ENCODE data around the gene ZMAT5. TPM values are rescaled to one million over a fixed set of nuclear protein-coding genes. Genes with fewer than 3 reads are reported as not detected.

ZMAT5 gene
- polyA plus RNA-seq, 1 donor, result 19.2 TPM

GRCh38 chr22:29733362-29734201 lies 33.2 kb downstream of the ZMAT5 start:
- peak; percentile 66 for DNase-seq

GRCh38 chr22:29732883-29733282 lies 33.9 kb downstream of the ZMAT5 start:
- DNase-seq, result no peak

DNA sequence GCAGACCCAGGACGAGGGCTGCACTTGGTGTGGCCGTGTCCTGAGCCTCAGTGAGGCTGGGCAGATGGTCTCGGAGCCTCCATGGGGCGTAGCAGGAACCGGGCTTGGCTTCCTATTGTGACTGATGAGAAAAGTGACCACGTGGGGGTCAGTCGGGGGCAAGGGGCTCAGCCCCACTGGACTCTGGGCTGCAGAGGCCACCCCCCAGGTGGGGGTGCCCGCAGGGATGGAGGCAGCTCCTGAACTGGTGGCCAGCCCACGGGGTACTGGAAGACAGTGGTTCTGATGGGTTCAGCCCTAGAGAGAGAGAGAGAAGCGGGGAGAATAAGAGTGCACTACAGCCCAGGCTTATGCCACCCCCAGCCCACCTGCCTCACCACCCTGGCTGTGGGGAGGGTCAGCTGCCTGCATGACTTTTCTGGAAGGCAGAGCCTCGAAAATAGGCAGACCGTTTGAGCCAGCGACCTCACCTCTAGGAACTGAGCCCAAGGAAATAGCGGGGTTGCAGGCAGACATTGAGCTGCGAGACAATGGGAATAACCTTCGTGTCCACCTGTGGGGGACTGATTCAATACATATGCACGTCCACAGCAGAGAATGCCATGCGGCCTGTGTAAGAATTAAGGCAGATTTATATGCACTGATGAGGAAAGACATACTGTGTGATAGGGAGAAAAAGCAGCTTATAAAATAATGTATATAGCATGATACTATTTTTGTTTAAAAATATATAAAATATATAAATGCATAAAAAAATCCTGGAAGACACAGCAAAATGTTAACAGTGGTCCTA lies 35.6 kb downstream of the ZMAT5 start:
- no peak for DNase-seq

- DNase-seq, result no peak
Measured at GRCh38 chr22:29729161-29729560, 37.6 kb downstream of the ZMAT5 start.

- peak; percentile 57 for DNase-seq
Measured at GRCh38 chr22:29727131-29727523, 39.7 kb downstream of the ZMAT5 start.

DNA sequence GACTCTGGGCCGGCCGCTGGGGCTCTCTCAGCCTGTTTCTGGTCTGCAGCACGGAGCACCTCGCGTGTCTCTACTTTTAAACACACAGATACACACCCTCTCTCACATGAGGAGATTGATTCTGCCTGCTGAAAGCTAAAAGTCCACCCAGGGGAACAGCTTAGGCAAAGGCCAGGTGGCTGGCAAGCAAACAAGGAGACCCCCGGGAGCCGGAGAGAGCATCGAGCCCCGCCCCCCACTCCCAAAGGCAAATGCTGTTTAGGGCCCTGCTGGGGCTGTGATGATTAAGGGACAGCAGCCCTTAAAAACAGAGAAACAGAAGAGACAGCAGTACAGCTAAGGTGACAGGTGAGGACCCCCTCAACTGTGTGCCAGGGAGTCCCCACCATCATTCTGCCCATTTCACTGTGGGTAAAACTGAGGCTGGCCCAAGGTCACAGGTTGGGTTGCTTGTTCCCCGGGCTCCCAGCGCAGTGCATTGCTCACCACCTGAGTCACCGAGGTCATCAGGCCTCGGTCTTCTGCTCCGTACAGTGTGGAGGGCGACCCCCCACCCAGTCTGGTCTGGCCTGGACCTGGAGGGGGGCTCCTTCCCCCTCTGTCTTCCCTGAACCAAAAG lies 40.2 kb downstream of the ZMAT5 start:
- DNase-seq, result no peak

DNA sequence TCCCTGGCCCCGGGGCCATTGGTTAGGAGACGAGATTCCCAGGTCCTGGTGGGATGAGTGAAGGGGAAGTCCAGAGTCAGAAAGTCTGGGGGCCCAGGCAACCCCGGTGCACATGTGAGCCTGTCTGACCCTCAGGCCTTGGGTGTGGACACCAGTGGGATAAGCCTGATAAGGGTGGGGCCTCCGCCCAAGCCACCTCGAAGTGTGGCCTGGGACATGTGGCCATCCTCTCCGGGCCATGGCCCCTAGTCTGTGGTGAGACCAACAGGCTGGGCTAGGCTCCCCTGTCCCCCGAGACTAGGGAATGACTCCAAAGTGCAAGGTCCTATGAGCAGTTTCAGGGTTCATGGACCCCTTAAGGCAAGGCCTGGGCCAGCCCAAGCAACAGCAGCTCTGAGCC lies 40.7 kb downstream of the ZMAT5 start:
- DNase-seq, result no peak

DNA sequence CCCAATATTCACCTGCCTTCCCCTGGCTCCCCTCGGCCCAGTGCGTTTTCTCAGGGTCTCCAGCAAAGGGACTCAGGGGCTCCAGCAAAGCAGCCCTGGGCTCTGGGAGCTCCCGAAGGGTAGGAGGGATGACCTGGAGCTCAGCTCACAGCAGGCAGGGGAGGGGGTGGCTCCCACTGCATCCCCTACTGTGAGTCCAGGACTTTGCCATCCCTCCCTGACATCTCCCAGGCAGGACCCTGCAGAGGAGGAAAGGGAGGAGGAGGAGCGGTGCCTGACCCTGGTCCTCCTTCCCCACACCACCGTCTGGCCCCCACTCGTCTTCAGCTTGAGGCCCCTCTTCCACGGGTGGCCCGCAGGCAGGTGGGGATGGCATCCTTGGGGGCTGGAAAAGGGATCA lies 42.0 kb downstream of the ZMAT5 start:
- DNase-seq, result no peak

- DNase-seq, result no peak
Measured at GRCh38 chr22:29723766-29724165, 43.0 kb downstream of the ZMAT5 start.

DNA sequence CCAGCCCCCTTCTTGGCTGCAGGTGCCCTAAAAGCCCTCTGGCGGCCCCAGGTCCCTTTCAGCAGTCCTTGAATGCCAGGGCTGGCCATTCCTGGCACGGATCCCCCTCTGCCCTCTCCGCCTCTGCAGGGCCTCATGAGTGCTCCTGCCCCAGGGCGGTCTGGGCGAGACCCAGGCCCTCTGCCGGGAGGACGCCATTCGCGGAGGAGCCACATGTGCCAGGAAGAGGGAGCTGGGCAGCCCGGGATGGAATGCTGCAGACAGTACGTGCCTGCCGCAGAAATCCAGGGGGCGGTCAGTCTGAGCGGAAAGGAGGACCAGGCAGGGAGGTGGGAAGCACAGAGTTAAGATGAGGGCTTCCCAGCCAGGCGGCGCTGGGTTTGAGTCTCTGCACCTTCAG lies 44.2 kb downstream of the ZMAT5 start:
- no peak for DNase-seq

GRCh38 chr22:29722151-29722550 lies 44.7 kb downstream of the ZMAT5 start:
- no peak for DNase-seq

DNA sequence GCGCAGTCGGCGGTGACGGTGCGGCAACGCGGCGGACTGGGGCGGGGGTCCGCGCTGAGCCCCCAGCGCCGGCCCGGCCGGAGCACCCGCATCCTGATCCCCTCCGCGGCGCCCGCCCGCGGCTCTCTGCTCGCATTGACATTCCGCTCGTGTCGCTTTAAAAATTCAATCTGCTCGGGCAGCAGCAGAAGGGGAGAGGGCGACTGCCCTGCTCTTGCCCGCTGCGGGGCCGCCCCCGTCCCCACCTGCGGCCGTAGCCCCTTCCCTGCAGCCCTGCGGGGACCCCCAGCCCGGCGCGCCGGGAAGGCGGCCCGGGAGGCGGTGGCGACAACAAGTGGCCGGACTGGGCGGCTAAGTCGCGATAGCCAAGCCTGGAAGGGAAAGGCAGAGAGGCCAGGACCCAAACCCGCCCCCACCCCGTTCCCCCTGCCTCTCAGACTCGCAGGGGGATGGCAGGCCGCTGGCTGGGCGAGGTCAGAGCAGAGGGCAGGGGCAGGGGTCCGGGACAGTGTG lies 45.9 kb downstream of the ZMAT5 start:
- DNase-seq, result no peak

- DNase-seq, result no peak
Measured at GRCh38 chr22:29719899-29720645, 46.7 kb downstream of the ZMAT5 start, which contains the start of gene CABP7. Gene CABP7, plus strand, starts transcription at chr22:29720003. Its CDS starts 422 bp downstream, at chr22:29720425.

GRCh38 chr22:29718949-29719898 lies 47.6 kb downstream of the ZMAT5 start:
- no peak for DNase-seq

GRCh38 chr22:29717789-29718188 lies 49.0 kb downstream of the ZMAT5 start:
- DNase-seq, result no peak

DNA sequence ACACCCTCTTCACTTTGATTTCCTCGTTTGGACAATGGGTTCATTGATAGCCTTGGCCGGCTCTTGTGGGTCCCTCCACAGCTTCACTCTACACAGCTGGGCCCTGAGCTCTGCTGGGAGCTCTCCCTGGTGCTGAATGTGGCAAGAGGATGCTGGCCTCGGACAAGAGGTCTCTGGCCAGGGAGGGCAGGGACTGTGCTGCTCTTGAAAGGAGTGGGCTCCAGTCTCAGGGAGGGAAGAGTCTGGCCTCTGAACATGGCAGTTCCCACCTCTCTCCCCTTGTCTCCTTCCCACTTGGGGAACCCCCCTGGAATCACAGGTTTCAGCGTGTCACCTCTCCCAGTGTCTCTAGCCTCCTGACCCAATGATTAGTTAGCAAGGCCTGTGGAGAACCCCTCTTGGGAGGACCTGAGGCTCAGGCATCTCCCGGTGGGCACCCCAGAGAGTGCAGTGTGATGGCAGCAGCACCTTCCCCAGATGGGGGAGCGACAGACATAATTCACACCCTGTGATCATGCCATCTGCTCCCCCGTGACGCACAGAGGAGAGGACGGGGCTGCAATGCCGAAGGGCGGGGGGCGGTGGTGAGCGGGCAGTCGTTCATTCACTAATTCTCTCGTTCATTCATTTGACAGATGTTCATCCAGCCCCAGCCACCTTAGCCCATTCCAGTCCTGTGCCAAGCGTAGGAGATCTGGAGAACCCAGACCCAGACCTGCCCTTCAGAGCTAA lies 49.8 kb downstream of the ZMAT5 start:
- peak; percentile 89 for DNase-seq

GRCh38 chr22:29715705-29716104 lies 51.1 kb downstream of the ZMAT5 start:
- DNase-seq, result no peak

GRCh38 chr22:29715240-29715639 lies 51.6 kb downstream of the ZMAT5 start:
- DNase-seq, result no peak

DNA sequence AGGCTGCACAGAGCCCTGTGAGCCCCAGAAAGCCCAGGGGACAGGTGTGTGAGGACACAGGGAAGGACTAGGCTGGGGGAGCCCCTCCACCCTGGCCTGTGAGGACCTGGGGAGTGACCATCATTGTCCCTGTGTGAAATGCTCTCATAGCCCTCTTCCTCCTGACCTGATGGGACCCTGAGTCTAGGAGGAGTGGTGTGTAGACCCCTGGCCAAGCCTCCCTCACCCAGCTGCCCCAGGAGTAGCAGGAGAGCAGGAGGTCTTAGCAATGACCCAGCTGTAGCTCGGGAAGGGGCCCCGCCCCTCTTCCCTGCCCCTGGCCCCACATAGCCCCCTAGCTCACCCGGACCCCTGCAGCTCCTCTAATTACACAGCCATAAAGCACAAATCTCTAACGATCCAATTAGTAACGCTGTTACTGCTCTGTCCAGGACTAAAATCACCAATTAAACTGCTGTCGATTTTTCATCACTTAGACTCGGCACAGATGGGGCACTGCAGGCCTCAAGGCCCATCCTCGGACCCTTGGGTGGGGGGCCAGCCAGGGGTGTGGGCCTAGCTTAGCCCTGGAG lies 53.6 kb downstream of the ZMAT5 start:
- DNase-seq, result no peak

DNA sequence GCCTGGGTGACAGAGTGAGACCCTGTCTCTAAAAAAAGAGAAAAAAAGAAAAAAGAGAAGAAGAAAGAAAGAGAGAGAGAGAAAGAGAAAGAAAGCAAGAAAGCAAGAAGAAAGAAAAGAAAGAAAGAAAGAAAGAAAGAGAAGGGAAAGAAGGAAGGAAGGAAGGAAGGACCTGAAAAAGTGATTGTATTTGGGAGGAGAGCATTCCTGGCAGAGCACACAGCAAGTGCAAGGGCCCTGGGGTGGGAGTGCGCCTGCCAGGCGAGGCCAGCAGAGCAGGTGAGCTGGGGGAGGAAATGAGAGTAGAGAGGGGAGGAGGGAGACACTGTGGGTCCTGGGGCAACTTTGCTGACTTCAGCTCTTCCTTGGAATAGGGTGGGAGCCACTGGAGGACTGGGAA lies 54.7 kb downstream of the ZMAT5 start:
- no peak for DNase-seq
